Heart right ventricle (tissue), 16 donors: ENCODE results near the gene ZNF722. TPM values are rescaled to one million over a fixed set of nuclear protein-coding genes. Genes with fewer than 3 reads are reported as not detected.
"Not testable (repeated sequence)": the region's sequence is repeated elsewhere in the genome, so short reads cannot be mapped to it uniquely, and the experiment has no call there.

ENCODE experiments used
- ATAC-seq, 8 donors: fragments of 200-7000 bp; cut with Tn5 transposase; one replicate each; pipeline ENCODE4 v1.9.1; 2020; ENCODE audit warnings: mild to moderate bottlenecking in 8 of 8, moderate library complexity in 8 of 8, moderate number of reproducible peaks in 1 of 8
- DNase-seq, 2 donors: peaks; one replicate each; pipeline ENCODE4 v3.0.0-alpha.2; 2020
- H3K27ac ChIP-seq, 10 donors: fragments of 200-600 bp; sonication (generic) in 2 of 10; one replicate each; pipeline versions ENCODE4 v1.5.0 to v1.8.0; 2020 to 2022; ENCODE audit warnings: mild to moderate bottlenecking in 3 of 10
- H3K27me3 ChIP-seq, 7 donors: fragments of 200-600 bp; one replicate each; pipeline ENCODE4 v1.8.0; 2021 to 2022; ENCODE audit warnings: mild to moderate bottlenecking in 2 of 7
- H3K36me3 ChIP-seq, 9 donors: fragments of 200-600 bp; sonication (generic) in 1 of 9; one replicate each; pipeline versions ENCODE4 v1.5.0 to v1.8.0; 2020 to 2022; ENCODE audit warnings: mild to moderate bottlenecking in 2 of 9
- H3K4me1 ChIP-seq, 9 donors: fragments of 200-600 bp; sonication (generic) in 1 of 9; one replicate each; pipeline versions ENCODE4 v1.5.0 to v1.8.0; 2020 to 2022; ENCODE audit warnings: mild to moderate bottlenecking in 4 of 9
- H3K4me3 ChIP-seq, 10 donors: fragments of 200-600 bp; sonication (generic) in 2 of 10; one replicate each; pipeline versions ENCODE4 v1.5.0 to v1.8.0; 2020 to 2022; ENCODE audit warnings: mild to moderate bottlenecking in 7 of 10, moderate library complexity in 2 of 10
- H3K9me3 ChIP-seq, 11 donors: fragments of 200-600 bp in 10 of 11; sonication (generic) in 2 of 11; one replicate each; pipeline versions ENCODE4 v1.5.0 to v1.8.0; 2013 to 2022; ENCODE audit warnings: mild to moderate bottlenecking in 2 of 11, control low read depth in 1 of 11, moderate library complexity in 1 of 11
- WGBS, 2 donors: extraction: QIAGEN DNeasy Blood & Tissue Kit; methylation state at CpG; one replicate each; pipeline ENCODE4 v1.1.7; 2013; ENCODE audit warnings: inconsistent platforms in 1 of 2; 5-methylcytosine and 5-hydroxymethylcytosine counted together
- intact Hi-C, 10 donors: fragments of 100-400 bp; cut with DNase I; formaldehyde crosslinking; loops; one replicate each; pipeline versions ENCODE4 v1.11.1 to v1.14.2; 2022
- long read RNA-seq, 3 donors: library from polyadenylated mRNA; unstranded; transcript quantifications; one replicate each; pipeline ENCODE4 v2.0.0, GENCODE V29; 2020 to 2021
- polyA plus RNA-seq, 2 donors: library from polyadenylated mRNA; stranded (reverse); fragments of 200-250 nt; gene quantifications; one replicate each; pipeline ENCODE4 v1.2.3, GENCODE V29; 2013
- total RNA-seq, 10 donors: library from RNA; stranded (reverse); fragmentation: NEBNext Ultra II Directional in 3 of 10; extraction: Animal tissue kit (Norgen Biotek cat#: 25700) in 3 of 10; gene quantifications; one replicate each; pipeline versions ENCODE4 v1.2.1 to v1.2.4, GENCODE V29; 2021 to 2023
- TF ChIP-seq, protein P1 (sequence below), 9 donors: fragments of 200-600 bp; sonication (generic) in 2 of 9; IDR thresholded peaks; one replicate each; pipeline versions ENCODE4 v1.5.0 to v1.8.0; 2021 to 2022; ENCODE audit warnings: antibody characterized with exemption in 9 of 9, mild to moderate bottlenecking in 5 of 9, moderate library complexity in 1 of 9
- donor health status: Arrhythmogenic right ventricular cardiomyopathy.
- donor health status: ischemic (EF 13 %, LVEDD 7.1; RV severe dilation, severe dysfunction).
- donor health status: healthy with polysubstance abuse.
- donor health status: DM: no; HTN: yes; CAD: no.
- donor health status: DM: no; HTN: no; CAD: no.
- donor health status: ischemic (EF 25% LVEDD 6.9; RV normal size, moderate dysfunction).
- donor health status: ischemic (EF 25% LVEDD 5.7; RV mildly dilated, moderate dysfunction).
- donor health status: healthy.
- donor health status: DM: yes; HTN: yes; CAD: no.
- donor health status: Ischemic cardiomyopathy.
- donor health status: ischemic (EF 35%, LVEDD 5.7; RV mildly dilated, moderate dysfunction).
- donor health status: nonischemic (EF 11% LVEDD 7.7; RV severe dilation, severe dysfunction).
- donor health status: DM: yes; HTN: yes; CAD: no.
- donor health status: PGD.
- donor health status: ischemic (EF 29% LVEDD 5.4; RV normal size, mild dysfunction).
- donor health status: nonischemic (EF 23%, LVEDD 6.1; RV moderate dilation, normal function).

ZNF722 gene
- not detected for total RNA-seq
- polyA plus RNA-seq, result not detected
- long read RNA-seq, donor 1, result 0 reads
- long read RNA-seq, donor 2, result 0 reads
- long read RNA-seq, donor 3, result 0 reads

DNA sequence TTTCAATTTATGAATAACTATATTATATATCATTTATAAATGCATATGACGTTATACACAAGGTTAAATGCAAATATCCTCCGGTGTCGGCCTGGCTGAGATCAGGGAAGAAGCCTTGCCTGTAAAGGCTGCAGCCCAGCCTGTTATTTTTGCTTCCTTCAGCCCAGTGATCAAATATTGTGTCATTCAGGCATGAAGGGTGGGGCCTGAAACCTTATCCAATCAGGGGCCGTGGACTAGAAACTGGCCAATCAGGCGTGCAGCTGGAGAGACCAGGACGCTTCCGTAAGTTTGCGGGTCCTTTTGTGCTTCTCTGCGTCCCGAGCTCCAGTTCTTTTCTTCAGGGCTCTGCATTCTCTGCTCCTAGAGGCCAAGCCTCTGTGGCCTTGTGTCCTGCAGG, at the start of gene ZNF722:
TSS of gene ZNF722 (plus strand) at position 301 of the 400 bp plus-strand sequence. CDS start 113 bp downstream, outside the sequence.
- 88 to 89% methylated on average over 10 of the region's 10 CpGs for WGBS, 2 donors
- H3K9me3 ChIP-seq, result peaks cover 0 to 94% (median 6%) of the 10 kb centered on the region in 11 donors
- H3K27ac ChIP-seq, result no peak within 1 kb of the TSS
- intact Hi-C loops, result no loop called here
- H3K4me1 ChIP-seq, result no peaks in the 10 kb centered on the region
- TF ChIP-seq, protein P1, sequence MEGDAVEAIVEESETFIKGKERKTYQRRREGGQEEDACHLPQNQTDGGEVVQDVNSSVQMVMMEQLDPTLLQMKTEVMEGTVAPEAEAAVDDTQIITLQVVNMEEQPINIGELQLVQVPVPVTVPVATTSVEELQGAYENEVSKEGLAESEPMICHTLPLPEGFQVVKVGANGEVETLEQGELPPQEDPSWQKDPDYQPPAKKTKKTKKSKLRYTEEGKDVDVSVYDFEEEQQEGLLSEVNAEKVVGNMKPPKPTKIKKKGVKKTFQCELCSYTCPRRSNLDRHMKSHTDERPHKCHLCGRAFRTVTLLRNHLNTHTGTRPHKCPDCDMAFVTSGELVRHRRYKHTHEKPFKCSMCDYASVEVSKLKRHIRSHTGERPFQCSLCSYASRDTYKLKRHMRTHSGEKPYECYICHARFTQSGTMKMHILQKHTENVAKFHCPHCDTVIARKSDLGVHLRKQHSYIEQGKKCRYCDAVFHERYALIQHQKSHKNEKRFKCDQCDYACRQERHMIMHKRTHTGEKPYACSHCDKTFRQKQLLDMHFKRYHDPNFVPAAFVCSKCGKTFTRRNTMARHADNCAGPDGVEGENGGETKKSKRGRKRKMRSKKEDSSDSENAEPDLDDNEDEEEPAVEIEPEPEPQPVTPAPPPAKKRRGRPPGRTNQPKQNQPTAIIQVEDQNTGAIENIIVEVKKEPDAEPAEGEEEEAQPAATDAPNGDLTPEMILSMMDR (IDR thresholded peaks at IDR 0.05), result no peak
- ATAC-seq, result no peak
- H3K36me3 ChIP-seq, result no peaks in the 10 kb centered on the region
- no peak within 1 kb of the TSS for H3K4me3 ChIP-seq
- no peak for DNase-seq
- no peaks in the 10 kb centered on the region for H3K27me3 ChIP-seq

GRCh38 chr7:63953181-63953580, 45.5 kb upstream of the ZNF722 start:
- intact Hi-C loops, result no loop called here
- DNase-seq, result no peak
- Histone ChIP-seq H3K27me3 (no peaks in the 10 kb centered on the region), H3K27ac (no peak overlapping the region), H3K36me3 (no peaks in the 10 kb centered on the region), H3K9me3 (peaks cover 0 to 76% (median 3%) of the 10 kb centered on the region in 11 donors), H3K4me1 (no peaks in the 10 kb centered on the region), H3K4me3 (no peak overlapping the region)
- 48 to 52% methylated on average over 2 of the region's 2 CpGs for WGBS, 2 donors
- TF ChIP-seq, protein P1 (IDR thresholded peaks at IDR 0.05), result no peak
- ATAC-seq, result no peak

DNA sequence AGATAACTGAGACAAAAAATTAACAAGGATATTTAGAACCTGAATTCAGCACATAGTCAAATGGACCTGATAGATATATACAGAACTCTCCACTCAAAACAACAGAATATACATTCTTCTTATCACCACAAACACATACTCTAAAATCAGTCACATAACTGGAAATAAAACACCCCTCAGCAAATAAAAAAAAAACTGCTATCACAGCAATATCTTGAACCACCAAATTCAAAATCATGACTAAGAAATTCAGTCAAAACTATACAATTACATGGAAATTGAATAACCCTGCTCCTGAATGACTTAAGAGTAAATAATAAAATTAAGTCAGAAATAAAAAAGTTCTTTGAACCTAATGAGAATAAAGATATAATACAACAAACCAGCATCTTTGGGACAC, 30.0 kb upstream of the ZNF722 start:
- Histone ChIP-seq H3K27ac (no peak overlapping the region), H3K4me1 (no peaks in the 10 kb centered on the region), H3K9me3 (peaks cover 0 to 88% (median 4%) of the 10 kb centered on the region in 11 donors), H3K27me3 (no peaks in the 10 kb centered on the region), H3K4me3 (no peak overlapping the region), H3K36me3 (no peaks in the 10 kb centered on the region)
- intact Hi-C loops, result no loop called here
- TF ChIP-seq, protein P1 (IDR thresholded peaks at IDR 0.05), result no peak
- no peak for ATAC-seq
- DNase-seq, result no peak

- ATAC-seq, intact Hi-C loops: not testable (repeated sequence)
Measured at GRCh38 chr7:64015496-64015895, 16.8 kb downstream of the ZNF722 start.

DNA sequence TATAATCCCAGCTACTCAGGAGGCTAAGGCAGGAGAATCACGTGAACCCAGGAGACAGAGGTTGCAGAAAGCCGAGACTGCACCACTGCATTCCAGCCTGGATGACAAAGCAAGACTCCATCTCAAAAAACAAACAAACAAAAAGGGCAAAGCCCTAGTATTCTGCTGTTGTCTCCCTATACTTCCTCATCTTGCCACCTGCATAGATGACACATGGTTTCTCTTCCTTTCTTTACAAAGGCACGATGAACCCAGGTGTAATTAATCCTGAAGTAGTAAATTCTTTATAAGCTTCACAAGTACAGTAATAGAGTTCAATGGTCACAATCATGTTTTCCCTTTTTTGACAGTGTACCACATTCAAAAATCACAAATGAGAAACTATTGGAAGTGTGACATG, 36.7 kb downstream of the ZNF722 start:
- no peak overlapping the region for H3K4me3 ChIP-seq
- TF ChIP-seq, protein P1 (IDR thresholded peaks at IDR 0.05), result no peak
- H3K4me1 ChIP-seq, result no peaks in the 10 kb centered on the region
- intact Hi-C loops, result no loop called here
- peaks cover 0 to 18% (median 0%) of the 10 kb centered on the region in 7 donors for H3K27me3 ChIP-seq
- no peak for ATAC-seq
- no peak overlapping the region for H3K27ac ChIP-seq
- DNase-seq, result no peak
- WGBS, 2 donors, result 70 to 73% methylated on average over 3 of the region's 3 CpGs
- H3K9me3 ChIP-seq, result peaks cover 0 to 97% (median 29%) of the 10 kb centered on the region in 11 donors
- no peaks in the 10 kb centered on the region for H3K36me3 ChIP-seq

More at GRCh38 chr7:64015496-64015895, 16.8 kb downstream of the ZNF722 start:
- H3K4me1 ChIP-seq, H3K27me3 ChIP-seq, DNase-seq, H3K36me3 ChIP-seq, H3K27ac ChIP-seq, H3K4me3 ChIP-seq: not testable (repeated sequence)
- peaks cover 0 to 97% (median 36%) of the 10 kb centered on the region in 11 donors for H3K9me3 ChIP-seq
- 62 to 68% methylated on average over 2 of the region's 2 CpGs for WGBS, 2 donors
